DMS 273 (cell line): ENCODE data around the gene CRB1.
"Not testable (repeated sequence)": the region's sequence is repeated elsewhere in the genome, so short reads cannot be mapped to it uniquely, and the experiment has no call there.

ENCODE experiments used
- DNase-seq: peaks from one replicate; lab custom pipeline; 2025; ENCODE audit not compliant: unreplicated experiment; lab: John Stamatoyannopoulos, UW

CRB1 gene

GRCh38 chr1:197394831-197395608 is 127.0 kb downstream of the CRB1 start:
- DNase-seq = no peak

DNA sequence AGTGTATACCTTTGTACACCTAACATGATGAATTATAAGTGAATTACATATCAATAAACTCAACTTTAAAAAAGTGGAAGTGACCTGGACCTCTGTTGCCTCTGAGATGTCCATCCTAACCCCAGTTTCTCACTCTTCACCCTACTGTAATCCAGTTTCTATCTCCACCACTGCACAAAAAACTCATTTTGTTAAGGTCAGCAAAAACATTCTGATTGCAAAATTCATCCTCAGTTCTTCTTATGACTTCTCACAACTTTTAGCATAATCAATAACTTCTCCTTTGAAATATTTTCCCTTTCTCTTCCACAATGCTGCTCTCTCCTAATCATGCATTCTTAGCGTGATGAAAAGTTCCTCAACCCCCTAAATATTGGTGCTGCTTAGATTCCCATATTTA is 129.8 kb downstream of the CRB1 start:
- no peak for DNase-seq

- peak; percentile 59 for DNase-seq
These were observed 131.9 kb downstream of the CRB1 start for GRCh38 chr1:197399755-197400521.

DNA sequence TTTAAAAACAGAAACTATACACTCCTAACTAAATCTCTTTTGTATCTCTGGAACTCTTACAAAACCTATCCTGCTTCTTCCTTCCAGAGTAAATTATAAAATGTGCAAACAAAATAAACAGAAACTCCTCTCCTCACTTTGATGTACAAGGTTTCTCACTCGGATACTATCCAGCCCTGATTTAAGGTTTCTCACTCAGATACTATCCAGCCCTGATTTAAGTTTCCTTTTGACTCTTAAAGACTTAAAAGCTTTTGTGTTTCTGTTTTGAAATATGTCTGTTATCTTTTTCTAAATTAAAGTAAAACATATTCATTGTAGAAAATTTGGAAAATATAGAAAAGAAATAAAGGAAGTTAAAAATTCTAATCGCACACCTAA is 132.5 kb downstream of the CRB1 start:
- no peak for DNase-seq

GRCh38 chr1:197402189-197402588 is 134.1 kb downstream of the CRB1 start:
- DNase-seq = no peak

DNA sequence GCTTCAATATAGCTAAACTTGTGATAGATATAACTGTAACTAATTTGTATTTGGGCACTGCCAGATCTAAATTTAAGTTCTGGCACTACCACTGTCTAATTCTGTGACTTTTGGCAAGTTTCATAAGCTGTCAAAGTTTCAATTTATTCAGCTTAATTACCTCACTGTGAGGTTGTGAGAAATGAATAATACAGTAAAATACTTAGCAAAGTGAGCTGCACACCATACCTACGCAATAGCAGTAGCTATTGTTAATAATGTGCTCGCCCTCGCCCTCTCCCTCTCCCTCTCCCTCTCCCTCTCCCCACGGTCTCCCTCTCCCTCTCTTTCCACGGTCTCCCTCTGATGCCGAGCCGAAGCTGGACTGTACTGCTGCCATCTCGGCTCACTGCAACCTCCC is 136.7 kb downstream of the CRB1 start:
- DNase-seq = not testable (repeated sequence)

DNA sequence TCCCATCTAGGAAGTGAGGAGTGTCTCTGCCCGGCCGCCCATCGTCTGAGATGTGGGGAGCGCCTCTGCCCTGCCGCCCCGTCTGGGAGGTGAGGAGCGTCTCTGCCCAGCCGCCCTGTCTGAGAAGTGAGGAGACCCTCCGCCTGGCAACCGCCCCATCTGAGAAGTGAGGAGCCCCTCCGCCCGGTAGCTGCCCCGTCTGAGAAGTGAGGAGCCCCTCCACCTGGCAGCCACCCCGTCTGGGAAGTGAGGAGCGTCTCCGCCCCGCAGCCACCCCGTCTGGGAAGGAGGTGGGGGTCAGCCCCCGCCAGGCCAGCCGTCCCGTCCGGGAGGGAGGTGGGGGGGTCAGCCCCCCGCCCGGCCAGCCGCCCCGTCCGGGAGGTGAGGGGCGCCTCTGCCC is 137.6 kb downstream of the CRB1 start:
- DNase-seq = not testable (repeated sequence)

DNA sequence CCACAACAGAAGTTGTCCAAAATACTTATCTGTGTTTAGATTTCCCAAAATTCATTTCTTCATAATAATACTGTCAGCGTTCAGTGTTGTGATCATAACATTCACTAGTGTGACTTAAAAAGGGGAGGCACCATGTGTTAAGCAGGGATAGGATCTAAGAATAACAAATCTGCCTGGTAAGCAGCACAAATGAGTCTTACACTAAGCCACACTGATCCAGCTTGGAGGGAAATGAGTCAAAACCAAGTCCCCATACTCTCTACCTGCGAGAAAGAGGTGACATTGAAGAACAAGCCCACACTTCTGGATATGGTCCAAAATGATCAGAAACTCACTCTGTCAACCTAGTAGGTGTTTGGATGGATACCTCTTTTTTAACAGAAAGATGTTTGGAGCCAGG is 145.5 kb downstream of the CRB1 start:
- no peak for DNase-seq

DNA sequence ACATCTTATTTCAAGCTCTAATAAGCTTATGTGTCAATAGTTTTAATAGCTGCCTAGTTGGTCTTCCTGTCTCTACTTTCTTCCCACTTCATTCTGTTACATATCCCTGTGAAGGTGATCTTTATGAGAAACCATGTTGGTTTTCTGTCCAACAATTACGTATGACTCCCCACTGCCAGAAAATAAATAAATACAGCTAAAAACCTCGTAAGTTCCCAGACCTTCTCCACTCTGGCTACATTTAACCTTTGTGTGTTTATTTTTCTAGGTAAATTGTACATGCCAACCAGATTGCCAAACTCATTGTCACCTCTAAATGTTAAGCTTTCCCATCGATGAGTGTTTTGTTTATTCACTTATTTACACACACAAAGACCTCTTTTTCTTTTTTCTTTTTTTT is 147.2 kb downstream of the CRB1 start:
- DNase-seq = no peak

GRCh38 chr1:197418693-197419092 is 150.6 kb downstream of the CRB1 start:
- no peak for DNase-seq

DNA sequence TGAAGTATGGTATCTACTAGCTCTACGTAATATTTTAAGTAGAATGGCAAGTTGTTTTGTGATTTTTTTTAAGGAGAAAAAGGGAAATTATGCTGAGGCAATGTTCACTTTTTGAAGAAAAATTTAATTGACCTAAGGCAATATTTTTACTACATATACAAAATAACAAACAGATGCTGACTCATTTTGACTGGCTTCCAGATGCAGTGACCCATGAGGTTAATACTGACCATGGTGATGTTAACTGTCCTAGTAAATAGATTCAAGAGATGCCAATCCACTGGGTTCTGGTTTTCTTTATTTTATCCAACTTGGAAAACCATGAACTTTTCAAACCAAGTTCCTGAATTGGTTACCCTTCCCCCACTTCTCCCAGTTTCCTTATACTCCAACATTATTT is 154.9 kb downstream of the CRB1 start:
- no peak for DNase-seq

DNA sequence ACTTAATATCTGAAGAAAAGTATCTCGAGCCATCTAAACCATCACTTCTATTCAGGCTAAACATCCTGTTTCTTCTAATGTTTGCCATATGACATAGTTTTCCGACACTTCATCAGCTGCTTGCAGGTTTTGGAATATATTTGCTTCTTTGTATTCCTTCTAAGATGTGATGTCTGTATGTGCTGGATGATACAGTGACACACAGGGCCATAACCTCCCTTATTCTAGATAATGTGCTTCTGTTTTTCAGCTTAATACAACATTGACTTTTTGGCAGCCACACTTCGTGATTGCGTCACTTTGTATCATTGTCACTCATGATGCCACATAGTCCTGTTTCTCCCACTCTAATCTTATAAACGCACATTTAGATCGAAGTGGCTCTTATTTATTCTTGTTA is 156.3 kb downstream of the CRB1 start:
- no peak for DNase-seq

GRCh38 chr1:197429372-197429771 is 161.3 kb downstream of the CRB1 start:
- no peak for DNase-seq

DNA sequence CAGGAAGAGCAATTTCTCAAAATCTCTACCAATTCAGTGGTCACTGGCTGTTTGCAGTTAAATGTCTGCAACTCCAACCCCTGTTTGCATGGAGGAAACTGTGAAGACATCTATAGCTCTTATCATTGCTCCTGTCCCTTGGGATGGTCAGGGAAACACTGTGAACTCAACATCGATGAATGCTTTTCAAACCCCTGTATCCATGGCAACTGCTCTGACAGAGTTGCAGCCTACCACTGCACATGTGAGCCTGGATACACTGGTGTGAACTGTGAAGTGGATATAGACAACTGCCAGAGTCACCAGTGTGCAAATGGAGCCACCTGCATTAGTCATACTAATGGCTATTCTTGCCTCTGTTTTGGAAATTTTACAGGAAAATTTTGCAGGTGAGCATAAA is 167.2 kb downstream of the CRB1 start:
- DNase-seq = peak; percentile 7

DNA sequence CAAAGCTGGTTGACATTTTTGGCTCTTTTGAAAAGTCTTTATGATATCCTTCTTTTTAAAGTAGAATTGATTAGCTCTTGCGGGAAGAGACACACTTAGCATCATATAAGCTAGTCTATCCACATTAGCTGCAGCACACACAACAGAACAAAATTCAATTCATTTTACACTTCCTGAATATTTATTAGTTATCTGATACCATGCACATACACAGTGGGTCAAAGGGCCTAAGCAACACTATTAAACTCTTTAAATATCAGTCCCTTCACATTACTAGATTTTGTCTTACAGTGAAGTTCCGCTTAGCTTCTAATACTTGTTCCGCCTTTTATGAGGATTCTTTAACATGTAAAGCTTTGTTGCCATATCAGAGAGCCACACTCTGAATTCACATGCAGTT is 169.5 kb downstream of the CRB1 start:
- no peak for DNase-seq

- peak; percentile 21 for DNase-seq
These were observed 170.1 kb downstream of the CRB1 start for GRCh38 chr1:197438010-197438790.

- DNase-seq = no peak
These were observed 171.7 kb downstream of the CRB1 start for GRCh38 chr1:197439708-197440280.

DNA sequence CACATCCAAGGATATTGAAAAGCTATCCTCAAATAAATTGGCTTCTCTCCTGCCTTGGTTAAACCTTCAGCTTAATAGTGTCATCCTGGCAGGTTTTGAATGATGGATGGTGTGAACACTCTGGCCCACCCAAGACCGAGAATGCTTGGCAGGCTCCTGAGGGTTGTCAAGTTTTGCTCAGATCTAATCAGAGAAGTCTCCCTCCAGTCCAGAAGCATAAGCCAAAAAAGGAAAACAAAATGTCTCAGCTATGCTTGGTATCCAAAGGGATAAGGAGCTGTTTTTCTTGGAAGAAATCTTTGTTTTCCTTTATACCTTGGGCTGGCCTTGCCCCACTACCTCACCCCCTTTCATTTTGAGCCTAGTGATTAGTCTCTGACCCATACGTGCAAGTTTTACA is 172.7 kb downstream of the CRB1 start:
- no peak for DNase-seq

- no peak for DNase-seq
These were observed 174.0 kb downstream of the CRB1 start for GRCh38 chr1:197441999-197442414.

DNA sequence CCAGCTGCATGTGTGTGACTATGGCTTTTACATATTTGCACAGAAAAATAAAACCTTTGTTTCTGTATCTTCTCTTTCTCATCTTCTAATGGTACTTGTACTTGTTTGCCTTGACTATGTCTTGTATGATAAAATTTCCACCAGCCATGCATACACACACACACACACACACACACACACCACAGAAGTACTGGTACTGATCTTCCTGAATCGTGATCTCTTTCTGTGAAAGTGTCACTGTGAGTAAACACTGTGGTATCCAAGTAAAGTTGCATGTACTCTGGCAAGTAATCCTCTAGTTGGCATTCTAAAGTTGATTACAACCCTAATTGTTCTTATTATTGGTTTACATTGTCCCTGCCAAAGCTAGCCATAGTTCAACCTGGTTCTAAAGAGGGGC is 176.7 kb downstream of the CRB1 start:
- DNase-seq = no peak

- no peak for DNase-seq
These were observed 180.2 kb downstream of the CRB1 start for GRCh38 chr1:197448121-197448779.
